Keratinocyte (primary cell): ENCODE results near the gene ZNF136. TPM values are rescaled to one million over a fixed set of nuclear protein-coding genes. Genes with fewer than 3 reads are reported as not detected.

Source experiments
- DNase-seq: peaks from one replicate; pipeline ENCODE4 v3.0.0-alpha.2; 2011; ENCODE audit warnings: low read depth, missing footprints, low spot score
- FAIRE-seq: peaks from 2 replicates; lab custom pipeline; 2011; peaks lifted over from hg19 to GRCh38; lab: Jason Lieb, UNC
- H2AFZ ChIP-seq: 2 replicates; pipeline ENCODE4 v1.6.0; 2012; ENCODE audit warnings: low read length, control low read depth, inconsistent platforms; ENCODE audit not compliant: control insufficient read depth
- H3K27ac ChIP-seq: 2 replicates; pipeline ENCODE4 v1.5.1; 2011; ENCODE audit warnings: low read length; ENCODE audit not compliant: control insufficient read depth, insufficient read depth
- H3K27me3 ChIP-seq: 3 replicates; pipeline ENCODE4 v1.6.0; 2011; ENCODE audit warnings: low read length; ENCODE audit not compliant: control insufficient read depth, insufficient read depth; ENCODE audit errors: extremely low read depth
- H3K36me3 ChIP-seq, 2 experiments: 2 replicates in 1 of 2; 3 replicates in 1 of 2; pipeline ENCODE4 v1.5.1; 2011; ENCODE audit warnings: low read length in 2 of 2, mild to moderate bottlenecking in 1 of 2; ENCODE audit not compliant: control insufficient read depth in 2 of 2, insufficient read depth in 2 of 2; ENCODE audit errors: extremely low read depth in 1 of 2
- H3K4me1 ChIP-seq: 3 replicates; pipeline ENCODE4 v1.5.1; 2011; ENCODE audit warnings: low read length; ENCODE audit not compliant: control insufficient read depth, insufficient read depth; ENCODE audit errors: extremely low read depth
- H3K4me2 ChIP-seq: 3 replicates; pipeline ENCODE4 v1.6.0; 2011; ENCODE audit warnings: low read depth, low read length; ENCODE audit not compliant: control insufficient read depth, insufficient read depth; ENCODE audit errors: extremely low read depth
- H3K4me3 ChIP-seq, 3 experiments: fragments of 200-600 bp in 1 of 3; sonication (generic) in 1 of 3; 2 replicates in 2 of 3; 3 replicates in 1 of 3; pipeline ENCODE4 v1.5.1; 2011 to 2016; ENCODE audit warnings: low read length in 3 of 3, mild to moderate bottlenecking in 3 of 3, control low read depth in 2 of 3, inconsistent platforms in 1 of 3, low read depth in 1 of 3, mixed read lengths in 1 of 3, mixed run types in 1 of 3, moderate library complexity in 1 of 3; ENCODE audit not compliant: control insufficient read depth in 2 of 3, insufficient read depth in 2 of 3; ENCODE audit errors: extremely low read depth in 1 of 3
- H3K79me2 ChIP-seq: 2 replicates; pipeline ENCODE4 v1.6.0; 2012; ENCODE audit warnings: low read length; ENCODE audit not compliant: control insufficient read depth, insufficient read depth
- H3K9ac ChIP-seq: 3 replicates; pipeline ENCODE4 v1.6.0; 2011; ENCODE audit warnings: low read length; ENCODE audit not compliant: control insufficient read depth, insufficient read depth; ENCODE audit errors: extremely low read depth
- H3K9me1 ChIP-seq: 3 replicates; pipeline ENCODE4 v1.6.0; 2011; ENCODE audit warnings: low read length; ENCODE audit not compliant: control insufficient read depth, insufficient read depth; ENCODE audit errors: extremely low read depth
- H3K9me3 ChIP-seq: 2 replicates; pipeline ENCODE4 v1.5.1; 2012; ENCODE audit warnings: low read depth, low read length; ENCODE audit not compliant: control insufficient read depth
- H4K20me1 ChIP-seq: 3 replicates; pipeline ENCODE4 v1.6.0; 2011; ENCODE audit warnings: low read length; ENCODE audit not compliant: control insufficient read depth, insufficient read depth; ENCODE audit errors: extremely low read depth
- EZH2 ChIP-seq: IDR thresholded peaks from one replicate; pipeline ENCODE4 v1.6.1; 2012; ENCODE audit warnings: inconsistent platforms, mild to moderate bottlenecking, low read length, moderate library complexity
- dilution Hi-C: fragments of 300-500 bp; cut with MboI; formaldehyde crosslinking; loops from one replicate; pipeline ENCODE4 v1.7.0; 2020; ENCODE audit warnings: low sequenced_read_pairs; ENCODE audit not compliant: extremely low pct_ligation_motif_present
- polyA plus RNA-seq, 5 experiments: library from polyadenylated mRNA; depleted of rRNA in 3 of 5; stranded (reverse) in 3 of 5; stranded (forward) in 1 of 5; unstranded in 1 of 5; fragments of >200 nt; gene quantifications; 1 replicate in 1 of 5; 2 replicates in 3 of 5; 3 replicates in 1 of 5; pipeline versions ENCODE4 v1.2.1 to v1.2.3, GENCODE V29; 2011 to 2012; ENCODE audit warnings: missing spikeins in 2 of 5, low read depth in 1 of 5, low replicate concordance in 1 of 5
- TF ChIP-seq, protein P1 (sequence below), 3 experiments: IDR thresholded peaks in 1 of 3; conservative IDR thresholded peaks in 1 of 3; optimal IDR thresholded peaks in 1 of 3; 2 replicates in 2 of 3; 3 replicates in 1 of 3; pipeline versions ENCODE3 to v1.5.1; 2011; ENCODE audit warnings: low read length in 3 of 3, mild to moderate bottlenecking in 3 of 3, moderate library complexity in 2 of 3, control low read depth in 1 of 3, inconsistent platforms in 1 of 3; ENCODE audit not compliant: insufficient read depth in 2 of 3; ENCODE audit errors: extremely low read depth in 1 of 3

The ZNF136 gene
- polyA plus RNA-seq, 1 donor (not counting 4 experiments of a cell fraction or from before 2014, with no cell fraction given): 2.9 TPM

DNA sequence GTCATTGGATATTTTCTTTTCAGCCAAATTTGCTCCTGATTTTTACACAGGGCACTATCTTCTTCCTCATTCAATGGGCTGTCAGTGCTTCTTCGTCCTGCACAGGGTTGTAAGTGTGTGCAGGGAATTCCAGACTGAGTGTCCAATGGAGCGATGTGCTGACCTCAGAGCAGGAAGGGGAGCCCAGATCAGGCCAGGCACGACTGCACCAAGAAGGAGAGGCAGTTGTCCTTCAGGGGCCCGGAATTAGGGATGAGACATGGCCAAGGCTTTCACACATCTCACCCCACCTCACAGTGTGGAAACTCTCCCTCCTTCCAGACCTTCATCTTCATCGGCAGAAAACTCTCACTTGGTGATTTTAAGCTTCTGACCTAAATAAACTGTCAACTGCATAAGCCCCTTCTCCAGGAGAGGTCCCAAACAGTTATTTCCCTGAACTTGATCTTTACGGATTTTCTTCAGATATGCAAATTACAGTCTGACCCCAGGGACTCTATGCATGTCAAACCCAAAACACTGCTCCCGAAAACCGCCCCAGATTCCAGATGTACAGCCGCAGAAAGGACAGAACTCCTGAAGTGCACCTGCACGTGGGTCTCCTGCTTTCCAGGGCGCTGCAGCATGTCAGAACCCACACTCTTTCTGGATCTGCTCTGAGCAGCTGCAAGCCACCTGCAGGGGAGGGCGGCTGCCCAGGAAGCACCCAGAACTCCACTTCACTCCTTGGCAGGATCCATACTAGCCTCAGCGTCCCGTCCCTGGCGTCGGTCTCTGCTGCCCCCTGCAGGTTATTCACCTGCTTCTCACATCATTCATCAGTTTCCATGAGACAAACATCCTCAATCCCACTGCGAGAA, 22.1 kb upstream of the ZNF136 start:
- Histone ChIP-seq H2AFZ (peak overlapping the region; percentile 42), H3K4me2 (peak overlapping the region; percentile 73), H3K9me1 (no peaks in the 10 kb centered on the region), H3K79me2 (peaks cover 15% of the 10 kb centered on the region), H3K36me3 (peaks cover 9 to 13% of the 10 kb centered on the region in 2 experiments), H3K4me1 (peaks cover 7% of the 10 kb centered on the region), H3K27ac (no peak overlapping the region), H3K27me3 (no peaks in the 10 kb centered on the region), H3K9me3 (peaks cover 8% of the 10 kb centered on the region), H3K4me3 (peak overlapping the region; percentile 77 to 94 (median 83)), H4K20me1 (no peaks in the 10 kb centered on the region), H3K9ac (peak overlapping the region; percentile 77)
- TF ChIP-seq EZH2: no peak
- TF ChIP-seq, protein P1, sequence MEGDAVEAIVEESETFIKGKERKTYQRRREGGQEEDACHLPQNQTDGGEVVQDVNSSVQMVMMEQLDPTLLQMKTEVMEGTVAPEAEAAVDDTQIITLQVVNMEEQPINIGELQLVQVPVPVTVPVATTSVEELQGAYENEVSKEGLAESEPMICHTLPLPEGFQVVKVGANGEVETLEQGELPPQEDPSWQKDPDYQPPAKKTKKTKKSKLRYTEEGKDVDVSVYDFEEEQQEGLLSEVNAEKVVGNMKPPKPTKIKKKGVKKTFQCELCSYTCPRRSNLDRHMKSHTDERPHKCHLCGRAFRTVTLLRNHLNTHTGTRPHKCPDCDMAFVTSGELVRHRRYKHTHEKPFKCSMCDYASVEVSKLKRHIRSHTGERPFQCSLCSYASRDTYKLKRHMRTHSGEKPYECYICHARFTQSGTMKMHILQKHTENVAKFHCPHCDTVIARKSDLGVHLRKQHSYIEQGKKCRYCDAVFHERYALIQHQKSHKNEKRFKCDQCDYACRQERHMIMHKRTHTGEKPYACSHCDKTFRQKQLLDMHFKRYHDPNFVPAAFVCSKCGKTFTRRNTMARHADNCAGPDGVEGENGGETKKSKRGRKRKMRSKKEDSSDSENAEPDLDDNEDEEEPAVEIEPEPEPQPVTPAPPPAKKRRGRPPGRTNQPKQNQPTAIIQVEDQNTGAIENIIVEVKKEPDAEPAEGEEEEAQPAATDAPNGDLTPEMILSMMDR (optimal IDR thresholded peaks at IDR 0.05 in 1 of 3, IDR thresholded peaks at IDR 0.05 in 1 of 3, conservative IDR thresholded peaks at IDR 0.05 in 1 of 3; ENCODE audit: extremely low read depth in 1 of 3, insufficient read depth in 2 of 3, low read length in 3 of 3): peak; percentile 96 to 98 (median 96)
- peak; percentile 52 for DNase-seq
- dilution Hi-C loops: no loop called here
- FAIRE-seq: peak; percentile 89

DNA sequence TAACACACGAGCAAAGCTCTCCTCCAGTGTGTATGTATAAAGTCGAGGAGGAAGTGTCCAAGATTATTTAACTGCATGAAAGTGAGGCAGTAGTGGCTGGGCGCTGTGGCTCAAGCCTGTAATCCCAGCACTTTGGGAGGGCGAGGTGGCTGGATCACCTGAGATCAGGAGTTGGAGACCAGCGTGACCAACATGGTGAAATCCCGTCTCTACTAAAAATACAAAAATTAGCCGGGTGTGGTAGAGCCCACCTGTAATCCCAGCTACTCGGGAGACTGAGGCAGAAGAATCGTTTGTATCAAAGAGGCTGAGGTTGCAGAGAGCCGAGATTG, 21.5 kb upstream of the ZNF136 start:
- Histone ChIP-seq H3K9ac (no peak overlapping the region), H3K27ac (no peak overlapping the region), H2AFZ (peak overlapping the region; percentile 42), H3K36me3 (peaks cover 12 to 14% of the 10 kb centered on the region in 2 experiments), H3K4me2 (peak overlapping the region; percentile 73), H3K4me3 (no peak overlapping the region), H4K20me1 (no peaks in the 10 kb centered on the region), H3K9me3 (peaks cover 14% of the 10 kb centered on the region), H3K27me3 (no peaks in the 10 kb centered on the region), H3K79me2 (peaks cover 15% of the 10 kb centered on the region), H3K9me1 (no peaks in the 10 kb centered on the region), H3K4me1 (peaks cover 7% of the 10 kb centered on the region)
- FAIRE-seq: no peak
- dilution Hi-C loops: no loop called here
- DNase-seq: no peak
- TF ChIP-seq, protein P1 (optimal IDR thresholded peaks at IDR 0.05 in 1 of 3, IDR thresholded peaks at IDR 0.05 in 1 of 3, conservative IDR thresholded peaks at IDR 0.05 in 1 of 3; ENCODE audit: extremely low read depth in 1 of 3, insufficient read depth in 2 of 3, low read length in 3 of 3): no peak
- no peak for TF ChIP-seq EZH2
